VCaP (cell line): ENCODE measurements around the gene FRMPD1.

ENCODE experiments used
- H3K27ac ChIP-seq: fragments of 450-650 bp; 2 replicates; pipeline ENCODE4 v1.5.1; 2017
- CTCF ChIP-seq: fragments of 450-650 bp; conservative IDR thresholded peaks from 2 replicates; pipeline ENCODE4 v1.5.1; 2017; ENCODE audit warnings: mild to moderate bottlenecking, moderate library complexity

The FRMPD1 gene

GRCh38 chr9:37643214-37643613 is 7.5 kb upstream of the FRMPD1 start:
- no peak for TF ChIP-seq CTCF
- H3K27ac ChIP-seq = no peak overlapping the region

- no peak overlapping the region for H3K27ac ChIP-seq
- TF ChIP-seq CTCF = no peak
Measured at GRCh38 chr9:37645903-37646506, 4.7 kb upstream of the FRMPD1 start.

DNA sequence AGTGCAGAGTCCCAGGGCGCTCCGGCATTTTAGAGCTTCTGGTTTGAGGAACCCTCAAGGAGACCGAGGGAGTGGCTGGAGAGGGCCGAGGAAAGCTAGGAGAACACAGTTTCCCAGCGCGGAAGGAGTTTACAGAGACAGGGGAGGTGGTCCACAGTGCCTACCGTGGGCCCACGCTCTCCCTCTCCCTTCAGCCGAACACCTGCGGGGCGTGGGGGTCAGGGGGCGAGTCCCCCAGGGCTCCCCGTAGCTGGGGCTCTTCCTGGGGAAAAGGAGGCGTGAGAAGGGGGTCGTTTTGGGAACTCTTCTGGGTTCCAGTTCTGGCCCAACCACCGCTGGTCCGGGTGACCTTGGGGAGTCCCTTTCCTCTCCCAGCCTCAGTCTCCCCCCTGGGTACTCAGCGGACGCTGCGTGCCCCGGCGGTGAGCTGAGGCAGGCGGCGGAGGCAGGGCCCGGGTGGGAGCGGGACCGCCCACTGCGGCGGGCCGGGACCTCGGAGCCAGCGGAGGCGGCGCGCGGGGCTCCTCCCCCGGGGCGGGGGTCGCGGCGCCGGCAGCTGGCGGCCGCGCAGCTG is 368 bp upstream of the FRMPD1 start:
- TF ChIP-seq CTCF = no peak; the same call in 1 of the 2 replicates
- peak overlapping the region; percentile 45; the same call in 1 of the 2 replicates for H3K27ac ChIP-seq

GRCh38 chr9:37652261-37652660 is 1.5 kb downstream of the FRMPD1 start:
- no peak overlapping the region for H3K27ac ChIP-seq
- TF ChIP-seq CTCF = no peak

GRCh38 chr9:37653385-37653784 is 2.6 kb downstream of the FRMPD1 start:
- TF ChIP-seq CTCF = no peak
- H3K27ac ChIP-seq = no peak overlapping the region

GRCh38 chr9:37656936-37657335 is 6.2 kb downstream of the FRMPD1 start:
- H3K27ac ChIP-seq = no peak overlapping the region
- TF ChIP-seq CTCF = no peak

DNA sequence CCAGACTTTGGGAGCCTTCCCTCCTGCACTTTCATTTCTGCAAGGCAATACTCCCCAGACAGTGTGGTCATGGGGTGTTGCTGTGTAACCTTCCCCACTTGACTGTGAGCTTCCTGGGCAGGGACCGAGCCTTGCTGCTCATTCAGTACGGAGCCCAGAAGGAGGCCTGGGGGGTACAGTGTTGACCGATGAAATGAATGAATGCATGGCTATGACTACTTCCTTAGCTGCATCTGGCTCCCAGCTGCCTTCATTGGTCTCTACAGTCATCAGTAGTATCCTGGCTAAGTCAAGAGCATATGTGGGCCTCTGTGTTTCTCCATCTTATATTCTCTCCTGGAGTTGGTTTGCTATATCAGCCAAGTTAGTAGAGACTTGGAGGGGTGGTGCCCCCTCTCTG is 9.9 kb downstream of the FRMPD1 start:
- no peak for TF ChIP-seq CTCF
- H3K27ac ChIP-seq = no peak overlapping the region
